Measurements from ENCODE around the gene MARCHF2. TPM values are rescaled to one million over a fixed set of nuclear protein-coding genes. Genes with fewer than 3 reads are reported as not detected.
A peak's percentile ranks its signal among the peaks of the same experiment; 100 is the strongest.

MARCHF2 gene
- total RNA-seq, 1 donor from 2014 or later: 58.7 TPM

- Histone ChIP-seq H3K9me3 (no peaks in the 10 kb centered on the region), H3K4me3 (no peak overlapping the region), H3K27ac (no peak overlapping the region), H3K27me3 (no peaks in the 10 kb centered on the region), H3K36me3 (peaks cover 21% of the 10 kb centered on the region), H3K4me1 (peaks cover 14% of the 10 kb centered on the region)
- intact Hi-C loops (cut with DNase I): no loop called here
- DNase-seq (no peak), ATAC-seq (no peak)
- TF ChIP-seq, protein P1, sequence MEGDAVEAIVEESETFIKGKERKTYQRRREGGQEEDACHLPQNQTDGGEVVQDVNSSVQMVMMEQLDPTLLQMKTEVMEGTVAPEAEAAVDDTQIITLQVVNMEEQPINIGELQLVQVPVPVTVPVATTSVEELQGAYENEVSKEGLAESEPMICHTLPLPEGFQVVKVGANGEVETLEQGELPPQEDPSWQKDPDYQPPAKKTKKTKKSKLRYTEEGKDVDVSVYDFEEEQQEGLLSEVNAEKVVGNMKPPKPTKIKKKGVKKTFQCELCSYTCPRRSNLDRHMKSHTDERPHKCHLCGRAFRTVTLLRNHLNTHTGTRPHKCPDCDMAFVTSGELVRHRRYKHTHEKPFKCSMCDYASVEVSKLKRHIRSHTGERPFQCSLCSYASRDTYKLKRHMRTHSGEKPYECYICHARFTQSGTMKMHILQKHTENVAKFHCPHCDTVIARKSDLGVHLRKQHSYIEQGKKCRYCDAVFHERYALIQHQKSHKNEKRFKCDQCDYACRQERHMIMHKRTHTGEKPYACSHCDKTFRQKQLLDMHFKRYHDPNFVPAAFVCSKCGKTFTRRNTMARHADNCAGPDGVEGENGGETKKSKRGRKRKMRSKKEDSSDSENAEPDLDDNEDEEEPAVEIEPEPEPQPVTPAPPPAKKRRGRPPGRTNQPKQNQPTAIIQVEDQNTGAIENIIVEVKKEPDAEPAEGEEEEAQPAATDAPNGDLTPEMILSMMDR (IDR thresholded peaks at IDR 0.05): no peak
Measured at GRCh38 chr19:8426283-8426682, 13.2 kb downstream of the MARCHF2 start.

- intact Hi-C loops (cut with DNase I): no loop called here
- Histone ChIP-seq H3K4me1 (peaks cover 9% of the 10 kb centered on the region), H3K27me3 (no peaks in the 10 kb centered on the region), H3K9me3 (no peaks in the 10 kb centered on the region), H3K27ac (no peak overlapping the region), H3K36me3 (peaks cover 21% of the 10 kb centered on the region), H3K4me3 (no peak overlapping the region)
- TF ChIP-seq, protein P1 (IDR thresholded peaks at IDR 0.05): no peak
- no peak for DNase-seq
- no peak for ATAC-seq
Measured at GRCh38 chr19:8429044-8429443, 15.9 kb downstream of the MARCHF2 start.

DNA sequence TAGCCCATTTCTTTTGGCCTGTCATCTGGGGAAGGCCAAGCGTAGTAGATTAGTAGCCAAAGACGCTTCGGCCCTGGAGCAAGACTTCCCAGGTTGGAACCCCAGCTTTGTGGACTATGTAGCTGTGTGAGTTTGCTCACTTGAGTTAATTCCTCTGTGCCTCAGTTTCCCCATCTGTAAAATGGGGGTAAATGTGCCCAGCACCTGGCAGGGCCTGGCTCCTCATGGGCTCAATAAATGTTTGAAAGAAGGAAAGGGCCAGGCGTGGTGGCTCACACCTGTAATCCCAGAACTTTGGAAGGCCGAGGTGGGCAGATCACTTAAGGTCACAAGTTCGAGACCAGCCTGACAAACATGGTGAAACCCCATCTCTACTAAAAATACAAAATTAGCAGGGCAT is 16.7 kb downstream of the MARCHF2 start:
- Histone ChIP-seq H3K9me3 (no peaks in the 10 kb centered on the region), H3K4me1 (peaks cover 6% of the 10 kb centered on the region), H3K4me3 (no peak overlapping the region), H3K36me3 (peaks cover 21% of the 10 kb centered on the region), H3K27me3 (no peaks in the 10 kb centered on the region), H3K27ac (no peak overlapping the region)
- intact Hi-C loops (cut with DNase I): no loop called here
- DNase-seq (no peak), ATAC-seq (no peak)
- TF ChIP-seq, protein P1 (IDR thresholded peaks at IDR 0.05): no peak

GRCh38 chr19:8430650-8431049 is 17.5 kb downstream of the MARCHF2 start:
- TF ChIP-seq, protein P1 (IDR thresholded peaks at IDR 0.05): no peak
- DNase-seq (no peak), ATAC-seq (peak; percentile 12)
- peaks cover 21% of the 10 kb centered on the region for H3K36me3 ChIP-seq
- peaks cover 6% of the 10 kb centered on the region for H3K4me1 ChIP-seq
- no peaks in the 10 kb centered on the region for H3K27me3 ChIP-seq
- no peak overlapping the region for H3K27ac ChIP-seq
- H3K9me3 ChIP-seq: no peaks in the 10 kb centered on the region
- intact Hi-C loops (cut with DNase I): no loop called here
- H3K4me3 ChIP-seq: no peak overlapping the region

DNA sequence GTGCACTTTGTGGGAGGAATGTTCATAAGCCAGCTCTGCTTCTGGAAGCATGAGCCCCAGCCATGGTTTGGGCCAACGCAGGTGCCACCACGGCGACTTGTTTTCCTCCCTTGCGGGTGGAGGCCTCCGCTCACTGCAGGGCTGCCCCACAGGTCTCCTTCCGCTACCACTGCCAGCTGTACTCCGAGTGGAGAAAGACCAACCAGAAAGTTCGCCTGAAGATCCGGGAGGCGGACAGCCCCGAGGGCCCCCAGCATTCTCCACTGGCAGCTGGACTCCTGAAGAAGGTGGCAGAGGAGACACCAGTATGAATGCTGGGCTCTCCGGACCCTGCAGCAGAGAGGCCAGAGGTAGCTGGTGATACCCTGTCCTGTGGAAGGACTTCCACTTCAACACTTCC is 25.1 kb downstream of the MARCHF2 start:
- intact Hi-C loops (cut with DNase I): no loop called here
- DNase-seq (peak; percentile 46), ATAC-seq (no peak)
- H3K9me3 ChIP-seq: no peaks in the 10 kb centered on the region
- no peak overlapping the region for H3K27ac ChIP-seq
- peaks cover 16% of the 10 kb centered on the region for H3K36me3 ChIP-seq
- H3K4me3 ChIP-seq: no peak overlapping the region
- TF ChIP-seq, protein P1 (IDR thresholded peaks at IDR 0.05): no peak
- peaks cover 6% of the 10 kb centered on the region for H3K4me1 ChIP-seq
- no peaks in the 10 kb centered on the region for H3K27me3 ChIP-seq

Measured in upper lobe of right lung (tissue), 1 donor.